ENCODE results near the gene TNP2.
"Not testable (repeated sequence)": the region's sequence is repeated elsewhere in the genome, so short reads cannot be mapped to it uniquely, and the experiment has no call there.

The TNP2 gene

GRCh38 chr16:11295672-11296071, 26.5 kb upstream of the TNP2 start:
- H3K4me3 ChIP-seq (ENCODE audit: low read depth, low read length) = no peak overlapping the region
- DNase-seq (ENCODE audit: low read depth) = no peak
- no peak for TF ChIP-seq CTCF (IDR thresholded peaks at IDR 0.05; ENCODE audit: control insufficient read depth, extremely low read depth, insufficient read depth)

DNA sequence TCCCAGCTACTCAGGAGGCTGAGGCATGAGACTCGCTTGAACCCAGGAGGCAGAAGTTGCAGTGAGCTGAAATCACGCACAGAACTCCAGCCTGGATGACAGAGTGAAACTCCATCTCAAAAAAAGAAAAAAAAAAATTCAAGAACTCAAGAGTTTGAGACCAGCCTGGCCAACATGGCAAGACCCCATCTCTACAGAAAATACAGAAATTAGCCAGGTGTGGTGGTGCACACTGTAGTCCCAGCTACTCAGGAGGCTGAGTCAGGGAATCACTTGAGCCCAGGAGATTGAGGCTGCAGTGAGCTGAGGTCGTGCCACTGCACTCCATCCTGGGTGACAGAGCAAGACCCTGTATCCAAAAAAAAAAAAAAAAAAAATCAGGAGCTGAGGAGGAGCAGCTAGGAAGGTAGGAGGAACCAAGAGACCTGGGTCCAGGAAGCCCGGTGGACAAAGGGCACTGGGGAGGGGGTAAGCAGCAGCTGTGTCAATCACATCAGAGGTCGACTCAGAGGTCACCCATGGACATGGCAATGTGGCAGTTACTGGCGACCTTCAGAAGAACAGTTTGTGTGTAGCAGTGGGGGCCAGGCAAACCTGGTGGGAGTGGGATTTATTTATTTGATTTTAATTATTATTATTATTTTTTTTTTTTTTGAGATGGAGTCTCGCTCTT, 23.1 kb upstream of the TNP2 start:
- no peak overlapping the region for H3K4me3 ChIP-seq (ENCODE audit: low read depth, low read length)
- no peak for TF ChIP-seq CTCF (IDR thresholded peaks at IDR 0.05; ENCODE audit: control insufficient read depth, extremely low read depth, insufficient read depth)
- DNase-seq (ENCODE audit: low read depth) = no peak

DNA sequence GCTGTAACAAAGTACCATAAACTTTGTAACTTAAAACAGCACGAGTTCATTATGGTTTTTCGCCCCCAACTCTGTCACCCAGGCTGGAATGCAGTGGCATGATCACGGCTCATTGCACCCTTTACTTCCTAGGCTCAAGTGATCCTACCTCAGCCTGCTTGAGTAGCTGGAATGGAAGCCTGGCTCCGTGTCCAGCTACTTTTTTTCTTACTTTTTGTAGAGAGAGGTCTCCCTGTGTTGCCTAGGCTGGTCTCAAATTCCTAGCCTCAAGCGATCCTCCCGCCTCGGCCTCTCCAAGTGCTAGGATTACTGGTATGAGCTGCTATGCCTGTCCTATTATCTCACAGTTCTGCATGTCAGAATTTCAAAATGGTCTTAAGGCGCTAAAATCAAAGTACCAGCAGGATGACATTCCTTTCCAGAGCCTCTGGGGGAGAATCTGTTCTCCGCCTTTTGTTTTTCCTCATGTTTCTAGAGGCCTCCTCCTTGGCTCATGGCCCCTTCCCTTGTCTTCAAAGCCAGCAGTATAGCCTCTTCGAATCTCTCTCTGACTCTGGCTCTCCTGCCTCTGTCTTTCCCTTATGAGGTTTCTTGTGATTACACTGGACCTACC, 22.1 kb upstream of the TNP2 start:
- no peak overlapping the region for H3K4me3 ChIP-seq (ENCODE audit: low read depth, low read length)
- DNase-seq (ENCODE audit: low read depth) = no peak
- no peak for TF ChIP-seq CTCF (IDR thresholded peaks at IDR 0.05; ENCODE audit: control insufficient read depth, extremely low read depth, insufficient read depth)

DNA sequence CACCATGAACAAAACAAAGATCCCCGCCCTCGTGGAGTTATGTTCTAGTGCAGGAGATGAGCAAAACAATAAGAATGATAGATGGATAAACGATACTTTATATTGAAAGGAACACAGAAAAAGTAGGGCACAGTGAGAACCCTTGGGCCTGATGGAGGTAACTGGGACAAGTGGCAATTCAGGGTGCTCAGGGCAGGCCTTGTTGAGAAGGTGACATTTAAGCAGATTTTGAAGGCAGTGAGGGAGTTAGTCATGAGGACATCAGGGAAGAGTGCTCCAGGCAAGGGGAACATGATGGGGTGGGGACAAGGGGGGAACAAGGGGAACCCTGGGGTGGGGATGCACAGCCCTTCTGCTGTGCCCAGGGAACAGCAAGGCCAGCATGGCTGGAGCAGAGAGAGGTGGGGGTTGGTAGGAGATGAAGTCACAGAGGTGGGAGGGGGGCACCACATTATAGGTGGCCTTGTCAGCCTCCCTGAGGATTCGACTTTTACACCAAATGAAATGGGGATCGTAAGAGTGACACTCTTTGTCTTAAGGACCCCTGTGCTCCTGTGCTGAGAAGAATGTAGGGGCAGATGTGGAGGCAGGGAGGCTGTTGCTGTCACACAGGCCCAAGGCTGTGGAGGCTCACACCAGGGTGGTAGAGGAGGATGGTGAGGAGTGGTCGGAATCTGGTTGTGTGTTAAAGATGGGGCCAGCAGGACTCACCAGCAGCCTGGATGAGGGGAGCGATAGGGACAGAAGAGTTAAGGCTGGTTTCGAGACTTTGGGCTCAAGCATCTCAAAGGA, 21.2 kb upstream of the TNP2 start:
- TF ChIP-seq CTCF (IDR thresholded peaks at IDR 0.05; ENCODE audit: control insufficient read depth, extremely low read depth, insufficient read depth) = no peak
- H3K4me3 ChIP-seq (ENCODE audit: low read depth, low read length) = no peak overlapping the region
- DNase-seq (ENCODE audit: low read depth) = no peak

- DNase-seq (ENCODE audit: low read depth); H3K4me3 ChIP-seq (ENCODE audit: low read depth, low read length): not testable (repeated sequence)
Measured at GRCh38 chr16:11289696-11290095, 20.6 kb upstream of the TNP2 start.

- no peak for DNase-seq (ENCODE audit: low read depth)
- H3K4me3 ChIP-seq (ENCODE audit: low read depth, low read length) = no peak overlapping the region
- no peak for TF ChIP-seq CTCF (IDR thresholded peaks at IDR 0.05; ENCODE audit: control insufficient read depth, extremely low read depth, insufficient read depth)
Measured at GRCh38 chr16:11289202-11289601, 20.1 kb upstream of the TNP2 start.

- no peak for TF ChIP-seq CTCF (IDR thresholded peaks at IDR 0.05; ENCODE audit: control insufficient read depth, extremely low read depth, insufficient read depth)
- no peak for DNase-seq (ENCODE audit: low read depth)
- no peak overlapping the region for H3K4me3 ChIP-seq (ENCODE audit: low read depth, low read length)
Measured at GRCh38 chr16:11285842-11286241, 16.7 kb upstream of the TNP2 start.
